Epithelial cell of esophagus (primary cell): Measurements from ENCODE around the gene DACH1.
A peak's percentile ranks its signal among the peaks of the same experiment; 100 is the strongest.

Experiments
- DNase-seq: peaks from one replicate; pipeline ENCODE4 v3.0.0; 2010; ENCODE audit warnings: low read depth
- H3K4me3 ChIP-seq: 2 replicates; pipeline ENCODE4 v1.5.1; 2011; ENCODE audit warnings: mild to moderate bottlenecking, low read length, control low read depth
- CTCF ChIP-seq: IDR thresholded peaks from 2 replicates; pipeline ENCODE4 v1.5.1; 2011; ENCODE audit warnings: low read depth, mild to moderate bottlenecking, low read length, control low read depth, inconsistent platforms; ENCODE audit not compliant: insufficient read depth; ENCODE audit errors: missing control alignments

DACH1 gene

GRCh38 chr13:71605744-71606143 lies 261.3 kb downstream of the DACH1 start:
- peak; percentile 30 for DNase-seq
- no peak overlapping the region for H3K4me3 ChIP-seq
- TF ChIP-seq CTCF: no peak

GRCh38 chr13:71603255-71603654 lies 263.7 kb downstream of the DACH1 start:
- TF ChIP-seq CTCF: no peak
- no peak for DNase-seq
- H3K4me3 ChIP-seq: no peak overlapping the region

GRCh38 chr13:71602344-71602743 lies 264.7 kb downstream of the DACH1 start:
- no peak for TF ChIP-seq CTCF
- no peak overlapping the region for H3K4me3 ChIP-seq
- no peak for DNase-seq

GRCh38 chr13:71597150-71597549 lies 269.9 kb downstream of the DACH1 start:
- TF ChIP-seq CTCF: no peak
- H3K4me3 ChIP-seq: no peak overlapping the region
- DNase-seq: peak; percentile 2

- DNase-seq: no peak
- no peak for TF ChIP-seq CTCF
- H3K4me3 ChIP-seq: no peak overlapping the region
Measured at GRCh38 chr13:71596116-71596515, 270.9 kb downstream of the DACH1 start.

GRCh38 chr13:71593566-71593965 lies 273.4 kb downstream of the DACH1 start:
- DNase-seq: no peak
- no peak for TF ChIP-seq CTCF

GRCh38 chr13:71591374-71591773 lies 275.6 kb downstream of the DACH1 start:
- TF ChIP-seq CTCF: no peak
- DNase-seq: peak; percentile 13
- no peak overlapping the region for H3K4me3 ChIP-seq

More at GRCh38 chr13:71593566-71593965, 273.4 kb downstream of the DACH1 start:
- H3K4me3 ChIP-seq: no peak overlapping the region
